ENCODE measurements around the gene CAPN8.

Gene CAPN8

GRCh38 chr1:223553957-223554356, 111.5 kb downstream of the CAPN8 start:
- no peak for DNase-seq (ENCODE audit: extremely low read depth, low read depth)
- no peak for TF ChIP-seq CTCF (IDR thresholded peaks at IDR 0.05; ENCODE audit: low read depth, low read length)

GRCh38 chr1:223551610-223552009, 113.9 kb downstream of the CAPN8 start:
- no peak for DNase-seq (ENCODE audit: extremely low read depth, low read depth)
- no peak for TF ChIP-seq CTCF (IDR thresholded peaks at IDR 0.05; ENCODE audit: low read depth, low read length)

GRCh38 chr1:223549740-223550139, 115.8 kb downstream of the CAPN8 start:
- DNase-seq (ENCODE audit: extremely low read depth, low read depth) = no peak
- no peak for TF ChIP-seq CTCF (IDR thresholded peaks at IDR 0.05; ENCODE audit: low read depth, low read length)

- no peak for DNase-seq (ENCODE audit: extremely low read depth, low read depth)
- TF ChIP-seq CTCF (IDR thresholded peaks at IDR 0.05; ENCODE audit: low read depth, low read length) = no peak
These were observed 118.0 kb downstream of the CAPN8 start for GRCh38 chr1:223547316-223548114.

GRCh38 chr1:223545343-223545742, 120.2 kb downstream of the CAPN8 start:
- no peak for DNase-seq (ENCODE audit: extremely low read depth, low read depth)
- TF ChIP-seq CTCF (IDR thresholded peaks at IDR 0.05; ENCODE audit: low read depth, low read length) = no peak

GRCh38 chr1:223543560-223543959, 121.9 kb downstream of the CAPN8 start:
- no peak for TF ChIP-seq CTCF (IDR thresholded peaks at IDR 0.05; ENCODE audit: low read depth, low read length)
- no peak for DNase-seq (ENCODE audit: extremely low read depth, low read depth)

GRCh38 chr1:223542831-223543230, 122.7 kb downstream of the CAPN8 start:
- DNase-seq (ENCODE audit: extremely low read depth, low read depth) = no peak

More at GRCh38 chr1:223542831-223543230, 122.7 kb downstream of the CAPN8 start:
- no peak for TF ChIP-seq CTCF (IDR thresholded peaks at IDR 0.05; ENCODE audit: low read depth, low read length)
